Left lung (tissue), 10 donors: ENCODE data around the gene MCF2L. TPM values are rescaled to one million over a fixed set of nuclear protein-coding genes. Genes with fewer than 3 reads are reported as not detected.

Experiments used
- ATAC-seq: fragments of 200-7000 bp; cut with Tn5 transposase; one replicate; pipeline ENCODE4 v1.9.1; 2020; ENCODE audit warnings: moderate library complexity
- DNase-seq, 4 donors: peaks; one replicate each; pipeline ENCODE4 v3.0.0-alpha.2; 2013 to 2020
- H3K27ac ChIP-seq, 2 donors: fragments of 200-600 bp; sonication (generic) in 1 of 2; one replicate each; pipeline versions ENCODE4 v1.5.0 to v1.8.0; 2020 to 2021
- H3K27me3 ChIP-seq, 2 donors: fragments of 200-600 bp; sonication (generic) in 1 of 2; one replicate each; pipeline versions ENCODE4 v1.5.0 to v1.8.0; 2020 to 2021
- H3K36me3 ChIP-seq, 2 donors: fragments of 200-600 bp; sonication (generic) in 1 of 2; one replicate each; pipeline versions ENCODE4 v1.5.0 to v1.8.0; 2020 to 2021
- H3K4me1 ChIP-seq, 2 donors: fragments of 200-600 bp; one replicate each; pipeline ENCODE4 v1.8.0; 2021
- H3K4me3 ChIP-seq, 2 donors: fragments of 200-600 bp; sonication (generic) in 1 of 2; one replicate each; pipeline versions ENCODE4 v1.5.0 to v1.8.0; 2020 to 2021; ENCODE audit warnings: mild to moderate bottlenecking in 1 of 2
- H3K9me3 ChIP-seq, 2 donors: fragments of 200-600 bp; sonication (generic) in 1 of 2; one replicate each; pipeline versions ENCODE4 v1.5.0 to v1.8.0; 2020 to 2021
- CTCF ChIP-seq, 2 donors: fragments of 200-600 bp; sonication (generic) in 1 of 2; IDR thresholded peaks; one replicate each; pipeline versions ENCODE4 v1.5.0 to v1.8.0; 2021; ENCODE audit warnings: antibody characterized with exemption in 2 of 2
- intact Hi-C, 2 donors: fragments of 100-400 bp; cut with DNase I; formaldehyde crosslinking; loops; one replicate each; pipeline versions ENCODE4 v1.11.2 to v1.14.2; 2022
- polyA plus RNA-seq, 6 donors: library from polyadenylated mRNA; unstranded; fragments of 120-200 nt; gene quantifications; one replicate each; pipeline ENCODE4 v1.2.1, GENCODE V29; 2013; ENCODE audit not compliant: insufficient read length in 6 of 6
- total RNA-seq, 2 donors: library from RNA; stranded (reverse); fragmentation: NEBNext Ultra II Directional; extraction: Animal tissue kit (Norgen Biotek cat#: 25700); gene quantifications; one replicate each; pipeline ENCODE4 v1.2.1, GENCODE V29; 2021
- donor health status: DM: no; HTN: yes; CAD: no.
- donor health status: DM: no; HTN: no; CAD: no.

Gene MCF2L
- total and polyA plus RNA-seq, 8 donors = 22.2 to 39.5 (median 33.7) TPM

- Histone ChIP-seq H3K4me1 (peaks cover 0 to 5% of the 10 kb centered on the region in 2 donors), H3K27me3 (no peaks in the 10 kb centered on the region), H3K4me3 (no peak overlapping the region), H3K9me3 (no peaks in the 10 kb centered on the region), H3K36me3 (peaks cover 0 to 5% of the 10 kb centered on the region in 2 donors), H3K27ac (no peak overlapping the region)
- ATAC-seq (peak; percentile 41), DNase-seq (peak in 1 of 4 donors; percentile 74)
- intact Hi-C loops = no loop called here
- TF ChIP-seq CTCF (IDR thresholded peaks at IDR 0.05) = no peak
Measured at GRCh38 chr13:113045251-113046127, 76.5 kb downstream of the MCF2L start.

DNA sequence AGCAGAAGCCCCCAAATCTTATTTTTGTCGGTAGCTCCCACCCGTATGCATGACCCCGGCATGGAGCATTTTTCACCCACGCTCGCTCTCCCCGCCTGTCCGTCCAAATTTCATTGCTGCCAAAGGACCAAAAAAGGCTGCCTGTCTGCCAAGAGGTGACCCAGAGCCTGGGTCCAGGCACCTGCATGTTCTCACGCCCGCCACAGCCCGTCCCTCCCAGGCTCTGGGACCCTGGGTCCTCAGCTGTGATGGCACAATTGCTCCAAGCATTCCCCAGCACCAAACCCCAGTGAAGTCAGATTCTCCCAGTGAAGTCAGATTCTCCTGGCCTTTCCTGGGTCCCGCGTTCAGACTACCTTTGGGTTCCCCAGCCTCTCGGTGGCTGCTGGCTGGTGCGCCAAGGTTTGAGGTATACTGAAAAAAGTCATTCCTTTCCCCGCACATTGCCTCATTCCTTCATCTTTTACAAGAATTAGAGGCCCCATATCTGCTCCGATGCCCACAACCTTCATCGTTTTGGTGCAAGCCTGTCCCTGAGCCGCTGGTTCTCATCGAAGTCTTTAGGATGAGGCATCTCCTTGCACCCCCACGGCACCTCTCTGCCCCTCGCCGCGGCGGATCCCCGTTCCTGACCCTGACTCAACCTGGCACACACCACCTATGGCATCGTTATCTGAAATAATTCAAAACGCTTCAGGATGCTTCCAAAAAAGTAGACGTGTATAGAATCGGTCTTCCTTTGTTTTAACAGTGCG, 77.3 kb downstream of the MCF2L start:
- DNase-seq (peak in 1 of 4 donors; percentile 55), ATAC-seq (no peak)
- no peak overlapping the region for H3K4me3 ChIP-seq
- H3K9me3 ChIP-seq = no peaks in the 10 kb centered on the region
- no peak overlapping the region for H3K27ac ChIP-seq
- intact Hi-C loops = no loop called here
- no peak for TF ChIP-seq CTCF (IDR thresholded peaks at IDR 0.05)
- peaks cover 0 to 5% of the 10 kb centered on the region in 2 donors for H3K36me3 ChIP-seq
- peaks cover 0 to 5% of the 10 kb centered on the region in 2 donors for H3K4me1 ChIP-seq
- H3K27me3 ChIP-seq = peaks cover 0 to 6% of the 10 kb centered on the region in 2 donors

- Histone ChIP-seq H3K4me3 (no peak overlapping the region), H3K36me3 (peaks cover 0 to 5% of the 10 kb centered on the region in 2 donors), H3K4me1 (peaks cover 0 to 5% of the 10 kb centered on the region in 2 donors), H3K27ac (no peak overlapping the region), H3K9me3 (no peaks in the 10 kb centered on the region), H3K27me3 (peaks cover 0 to 11% of the 10 kb centered on the region in 2 donors)
- intact Hi-C loops = no loop called here
- no peak for ATAC-seq
- DNase-seq = peak in 1 of 4 donors; percentile 39
- no peak for TF ChIP-seq CTCF (IDR thresholded peaks at IDR 0.05)
Measured at GRCh38 chr13:113046883-113047244, 77.8 kb downstream of the MCF2L start.

- no peak overlapping the region for H3K4me3 ChIP-seq
- no peaks in the 10 kb centered on the region for H3K9me3 ChIP-seq
- DNase-seq (peak in 1 of 4 donors; percentile 70), ATAC-seq (no peak)
- no peak for TF ChIP-seq CTCF (IDR thresholded peaks at IDR 0.05)
- H3K36me3 ChIP-seq = peaks cover 0 to 5% of the 10 kb centered on the region in 2 donors
- peaks cover 0 to 11% of the 10 kb centered on the region in 2 donors for H3K27me3 ChIP-seq
- peaks cover 0 to 5% of the 10 kb centered on the region in 2 donors for H3K4me1 ChIP-seq
- no peak overlapping the region for H3K27ac ChIP-seq
- intact Hi-C loops = no loop called here
Measured at GRCh38 chr13:113047587-113047986, 78.6 kb downstream of the MCF2L start.

GRCh38 chr13:113048766-113049165, 79.8 kb downstream of the MCF2L start:
- Histone ChIP-seq H3K4me1 (peaks cover 0 to 5% of the 10 kb centered on the region in 2 donors), H3K4me3 (no peak overlapping the region), H3K9me3 (no peaks in the 10 kb centered on the region), H3K27ac (no peak overlapping the region), H3K36me3 (peaks cover 0 to 5% of the 10 kb centered on the region in 2 donors), H3K27me3 (peaks cover 0 to 11% of the 10 kb centered on the region in 2 donors)
- intact Hi-C loops = no loop called here
- DNase-seq (peak in 2 of 4 donors; percentile 15 to 43), ATAC-seq (no peak)
- TF ChIP-seq CTCF (IDR thresholded peaks at IDR 0.05) = no peak
